Measurements from ENCODE around the gene CWC22. TPM values are rescaled to one million over a fixed set of nuclear protein-coding genes. Genes with fewer than 3 reads are reported as not detected.

Gene CWC22
- total RNA-seq, 1 experiment from 2014 or later = 28.4 TPM

- TF ChIP-seq OVOL2 (CRISPR knock-in tag; IDR thresholded peaks at IDR 0.05; ENCODE audit: borderline replicate concordance) = no peak
These were observed 43.1 kb upstream of the CWC22 start (continued) for GRCh38 chr2:180050246-180050645.

DNA sequence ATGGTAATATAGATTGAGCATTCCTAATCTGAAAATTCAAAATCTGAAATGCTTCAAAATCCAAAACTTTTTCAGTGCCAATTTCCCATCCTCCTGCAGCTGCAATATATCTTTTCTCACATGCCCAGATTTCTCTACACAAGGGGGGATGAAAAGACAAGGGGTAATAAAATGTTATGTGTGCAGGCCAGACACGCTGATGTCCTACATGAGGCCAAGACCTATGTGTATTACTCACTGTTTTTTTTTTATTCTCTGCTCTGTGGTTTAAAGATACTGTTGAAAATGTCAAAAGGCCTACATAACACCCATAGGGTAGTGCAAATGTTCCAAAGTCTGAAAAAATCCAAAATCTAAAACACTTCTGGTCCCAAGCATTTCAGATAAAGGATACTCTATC is 41.2 kb upstream of the CWC22 start:
- H3K27me3 Mint-ChIP-seq (ENCODE audit: low read depth) = no peaks in the 10 kb centered on the region
- H3K9me3 Mint-ChIP-seq = no peaks in the 10 kb centered on the region
- ChIA-PET POLR2A (no interaction called here), CTCF (no interaction called here)
- H3K27ac Mint-ChIP-seq = no peak overlapping the region
- DNase-seq (ENCODE audit: low spot score) (no peak), ATAC-seq (no peak)
- TF ChIP-seq USF1 (CRISPR knock-in tag; IDR thresholded peaks at IDR 0.05) (no peak), RORB (CRISPR knock-in tag; IDR thresholded peaks at IDR 0.05) (no peak), JAZF1 (CRISPR knock-in tag; IDR thresholded peaks at IDR 0.05) (no peak), GTF2I (CRISPR knock-in tag; conservative IDR thresholded peaks at IDR 0.05) (no peak), NFE2L1 (CRISPR knock-in tag; IDR thresholded peaks at IDR 0.05) (no peak), ZNF263 (CRISPR knock-in tag; IDR thresholded peaks at IDR 0.05; ENCODE audit: low read depth) (no peak), E2F4 (CRISPR knock-in tag; IDR thresholded peaks at IDR 0.05; ENCODE audit: borderline replicate concordance, low read depth) (no peak)
- TF ChIP-seq, protein P1, sequence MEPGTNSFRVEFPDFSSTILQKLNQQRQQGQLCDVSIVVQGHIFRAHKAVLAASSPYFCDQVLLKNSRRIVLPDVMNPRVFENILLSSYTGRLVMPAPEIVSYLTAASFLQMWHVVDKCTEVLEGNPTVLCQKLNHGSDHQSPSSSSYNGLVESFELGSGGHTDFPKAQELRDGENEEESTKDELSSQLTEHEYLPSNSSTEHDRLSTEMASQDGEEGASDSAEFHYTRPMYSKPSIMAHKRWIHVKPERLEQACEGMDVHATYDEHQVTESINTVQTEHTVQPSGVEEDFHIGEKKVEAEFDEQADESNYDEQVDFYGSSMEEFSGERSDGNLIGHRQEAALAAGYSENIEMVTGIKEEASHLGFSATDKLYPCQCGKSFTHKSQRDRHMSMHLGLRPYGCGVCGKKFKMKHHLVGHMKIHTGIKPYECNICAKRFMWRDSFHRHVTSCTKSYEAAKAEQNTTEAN (CRISPR knock-in tag; IDR thresholded peaks at IDR 0.05) = no peak
- H3K36me3 Mint-ChIP-seq = no peaks in the 10 kb centered on the region
- no peak overlapping the region for H3K4me3 Mint-ChIP-seq
- no peaks in the 10 kb centered on the region for H3K4me1 Mint-ChIP-seq

- ChIA-PET CTCF (no interaction called here), POLR2A (no interaction called here)
- ATAC-seq = no peak
- Mint-ChIP-seq H3K27me3 (ENCODE audit: low read depth) (no peaks in the 10 kb centered on the region), H3K4me3 (no peak overlapping the region), H3K9me3 (no peaks in the 10 kb centered on the region), H3K36me3 (no peaks in the 10 kb centered on the region), H3K4me1 (no peaks in the 10 kb centered on the region), H3K27ac (no peak overlapping the region)
- TF ChIP-seq SOX15 (CRISPR knock-in tag; IDR thresholded peaks at IDR 0.05) = no peak
- TF ChIP-seq ZNF138 (CRISPR knock-in tag; conservative IDR thresholded peaks at IDR 0.05) = no peak
- TF ChIP-seq ZNF263 (CRISPR knock-in tag; IDR thresholded peaks at IDR 0.05; ENCODE audit: low read depth) = no peak
- TF ChIP-seq, protein P2, sequence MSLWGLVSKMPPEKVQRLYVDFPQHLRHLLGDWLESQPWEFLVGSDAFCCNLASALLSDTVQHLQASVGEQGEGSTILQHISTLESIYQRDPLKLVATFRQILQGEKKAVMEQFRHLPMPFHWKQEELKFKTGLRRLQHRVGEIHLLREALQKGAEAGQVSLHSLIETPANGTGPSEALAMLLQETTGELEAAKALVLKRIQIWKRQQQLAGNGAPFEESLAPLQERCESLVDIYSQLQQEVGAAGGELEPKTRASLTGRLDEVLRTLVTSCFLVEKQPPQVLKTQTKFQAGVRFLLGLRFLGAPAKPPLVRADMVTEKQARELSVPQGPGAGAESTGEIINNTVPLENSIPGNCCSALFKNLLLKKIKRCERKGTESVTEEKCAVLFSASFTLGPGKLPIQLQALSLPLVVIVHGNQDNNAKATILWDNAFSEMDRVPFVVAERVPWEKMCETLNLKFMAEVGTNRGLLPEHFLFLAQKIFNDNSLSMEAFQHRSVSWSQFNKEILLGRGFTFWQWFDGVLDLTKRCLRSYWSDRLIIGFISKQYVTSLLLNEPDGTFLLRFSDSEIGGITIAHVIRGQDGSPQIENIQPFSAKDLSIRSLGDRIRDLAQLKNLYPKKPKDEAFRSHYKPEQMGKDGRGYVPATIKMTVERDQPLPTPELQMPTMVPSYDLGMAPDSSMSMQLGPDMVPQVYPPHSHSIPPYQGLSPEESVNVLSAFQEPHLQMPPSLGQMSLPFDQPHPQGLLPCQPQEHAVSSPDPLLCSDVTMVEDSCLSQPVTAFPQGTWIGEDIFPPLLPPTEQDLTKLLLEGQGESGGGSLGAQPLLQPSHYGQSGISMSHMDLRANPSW (CRISPR knock-in tag; conservative IDR thresholded peaks at IDR 0.05; ENCODE audit: low read depth) = no peak
- no peak for TF ChIP-seq ESRRA (CRISPR knock-in tag; IDR thresholded peaks at IDR 0.05; ENCODE audit: borderline replicate concordance)
- TF ChIP-seq, protein P3, sequence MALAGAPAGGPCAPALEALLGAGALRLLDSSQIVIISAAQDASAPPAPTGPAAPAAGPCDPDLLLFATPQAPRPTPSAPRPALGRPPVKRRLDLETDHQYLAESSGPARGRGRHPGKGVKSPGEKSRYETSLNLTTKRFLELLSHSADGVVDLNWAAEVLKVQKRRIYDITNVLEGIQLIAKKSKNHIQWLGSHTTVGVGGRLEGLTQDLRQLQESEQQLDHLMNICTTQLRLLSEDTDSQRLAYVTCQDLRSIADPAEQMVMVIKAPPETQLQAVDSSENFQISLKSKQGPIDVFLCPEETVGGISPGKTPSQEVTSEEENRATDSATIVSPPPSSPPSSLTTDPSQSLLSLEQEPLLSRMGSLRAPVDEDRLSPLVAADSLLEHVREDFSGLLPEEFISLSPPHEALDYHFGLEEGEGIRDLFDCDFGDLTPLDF (CRISPR knock-in tag; IDR thresholded peaks at IDR 0.05) = no peak
- TF ChIP-seq GRHL2 (CRISPR knock-in tag; IDR thresholded peaks at IDR 0.05; ENCODE audit: insufficient replicate concordance, severe bottlenecking) = no peak
- TF ChIP-seq NR1H2 (CRISPR knock-in tag; IDR thresholded peaks at IDR 0.05) = no peak
- TF ChIP-seq CREB1 (CRISPR knock-in tag; IDR thresholded peaks at IDR 0.05) = no peak
- TF ChIP-seq ZNF512 (CRISPR knock-in tag; IDR thresholded peaks at IDR 0.05; ENCODE audit: borderline replicate concordance) = no peak
- TF ChIP-seq TCF7 (CRISPR knock-in tag; IDR thresholded peaks at IDR 0.05; ENCODE audit: low read depth) = no peak
- no peak for TF ChIP-seq ETV6 (CRISPR knock-in tag; IDR thresholded peaks at IDR 0.05)
- TF ChIP-seq ATF3 (CRISPR knock-in tag; conservative IDR thresholded peaks at IDR 0.05) = no peak
- no peak for TF ChIP-seq EMX1 (CRISPR knock-in tag; IDR thresholded peaks at IDR 0.05)
- no peak for TF ChIP-seq ERG (CRISPR knock-in tag; IDR thresholded peaks at IDR 0.05)
- no peak for TF ChIP-seq ZMAT4 (CRISPR knock-in tag; IDR thresholded peaks at IDR 0.05)
- TF ChIP-seq ZNF671 (CRISPR knock-in tag; IDR thresholded peaks at IDR 0.05) = no peak
- no peak for DNase-seq (ENCODE audit: low spot score)
These were observed 39.7 kb upstream of the CWC22 start for GRCh38 chr2:180046776-180047175.

Measured in WTC11 (cell line).